ENCODE results near the gene TECPR2.
"Not testable (repeated sequence)": the region's sequence is repeated elsewhere in the genome, so short reads cannot be mapped to it uniquely, and the experiment has no call there.

TECPR2 gene

GRCh38 chr14:102333795-102334705 is 28.7 kb upstream of the TECPR2 start:
- no peak for DNase-seq

DNA sequence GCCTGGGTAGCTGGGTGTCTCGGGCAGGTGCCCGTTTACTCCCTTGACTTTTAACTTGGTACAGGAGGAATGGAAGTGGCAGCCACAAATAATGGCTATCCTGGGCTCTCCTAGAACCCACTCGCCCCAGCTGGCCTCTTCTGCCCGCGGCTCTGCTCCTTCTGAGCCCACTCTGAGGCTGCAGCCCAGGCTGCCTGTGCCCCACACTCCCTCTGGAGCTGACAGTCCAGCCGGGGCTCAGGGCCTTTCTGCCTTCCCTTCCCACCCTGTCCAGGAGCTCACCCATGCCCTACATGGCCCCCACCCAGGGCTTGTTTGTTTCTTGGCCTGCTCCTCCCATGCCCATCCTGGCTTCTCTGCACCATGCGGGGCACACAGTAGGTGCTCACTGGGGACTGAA is 27.6 kb upstream of the TECPR2 start:
- DNase-seq: no peak

DNA sequence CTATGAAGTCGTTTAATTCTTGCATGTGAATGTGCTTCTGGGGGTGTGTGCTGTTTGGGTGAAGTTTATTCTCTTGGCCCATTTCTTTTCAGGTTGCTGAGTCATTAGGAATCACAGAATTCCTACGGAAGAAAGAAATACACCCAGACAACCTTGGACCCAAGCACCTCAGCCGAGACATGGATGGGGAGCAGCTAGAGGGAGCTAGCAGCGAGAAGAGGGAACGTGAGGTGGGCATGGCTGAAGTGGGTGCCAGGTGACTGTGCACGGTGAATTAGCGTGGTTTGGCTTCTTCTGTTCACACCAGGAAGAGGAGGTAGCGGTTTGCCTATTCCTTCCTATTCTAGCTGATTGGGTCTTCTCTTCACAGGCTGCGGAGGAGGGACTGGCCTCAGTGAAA is 24.0 kb upstream of the TECPR2 start:
- no peak for DNase-seq

- DNase-seq: no peak
Measured at GRCh38 chr14:102341566-102341965, 21.2 kb upstream of the TECPR2 start.

DNA sequence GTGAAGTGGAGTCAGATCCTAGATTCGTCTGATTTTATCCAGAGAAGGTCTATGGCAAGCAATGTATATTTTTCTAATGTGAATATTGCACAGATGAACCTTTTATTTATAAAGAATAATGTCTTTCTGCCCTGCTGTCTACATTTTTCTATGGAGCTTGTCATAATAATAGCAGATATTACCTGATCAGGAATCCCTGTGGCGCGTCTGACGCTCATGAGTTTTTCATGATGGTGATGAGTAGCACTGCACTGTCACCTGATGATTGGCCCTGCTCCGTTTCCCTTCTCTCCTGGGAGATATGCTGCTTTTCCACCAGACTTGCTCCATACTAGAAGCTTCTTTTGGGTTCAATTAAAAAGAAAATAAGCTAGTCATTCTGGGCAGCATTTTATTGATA is 20.5 kb upstream of the TECPR2 start:
- no peak for DNase-seq

- DNase-seq: peak in 1 of 58 donors; percentile 61
Measured at GRCh38 chr14:102344084-102344483, 18.7 kb upstream of the TECPR2 start.

DNA sequence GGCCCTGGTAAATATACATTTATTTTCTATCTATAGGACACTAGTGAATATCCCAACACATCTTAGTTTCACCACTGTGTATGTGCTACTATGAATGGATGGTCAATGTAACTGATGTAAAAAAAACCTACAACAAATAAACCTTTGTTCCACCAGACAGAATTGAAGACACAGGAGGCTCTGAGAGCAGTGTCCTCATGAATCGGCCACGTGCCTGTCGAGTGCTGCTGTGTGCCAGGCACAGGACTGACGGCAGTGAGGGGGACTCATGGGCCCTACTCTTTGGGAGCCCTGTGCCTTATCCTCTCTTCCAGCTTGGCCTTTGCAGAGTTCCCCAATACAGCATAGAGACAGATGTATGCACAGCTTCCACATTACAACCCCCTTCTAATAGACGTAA is 18.3 kb upstream of the TECPR2 start:
- DNase-seq: peak in 52 of 58 donors; percentile 8 to 90 (median 70)

GRCh38 chr14:102345232-102345631 is 17.5 kb upstream of the TECPR2 start:
- no peak for DNase-seq

GRCh38 chr14:102346645-102347044 is 16.1 kb upstream of the TECPR2 start:
- DNase-seq: no peak

- no peak for DNase-seq
Measured at GRCh38 chr14:102348376-102348775, 14.4 kb upstream of the TECPR2 start.

DNA sequence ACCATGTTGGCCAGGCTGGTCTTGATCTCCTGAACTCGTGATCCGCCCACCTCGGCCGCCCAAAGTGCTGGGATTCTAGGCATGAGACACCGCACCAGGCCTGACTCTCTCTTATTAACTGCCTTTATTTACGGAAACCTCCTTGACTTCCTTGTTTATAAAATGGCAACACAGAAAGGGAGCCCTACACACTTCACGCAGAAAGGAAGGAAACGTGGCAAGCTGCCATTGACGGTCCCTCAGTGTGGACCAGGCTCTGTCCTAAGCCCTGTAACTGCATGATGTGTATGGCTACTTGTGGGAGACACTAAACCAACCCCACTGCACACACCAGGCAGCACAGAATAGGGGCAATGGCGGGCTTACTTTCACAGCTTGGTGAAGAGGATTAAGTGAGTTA is 11.7 kb upstream of the TECPR2 start:
- DNase-seq: no peak

DNA sequence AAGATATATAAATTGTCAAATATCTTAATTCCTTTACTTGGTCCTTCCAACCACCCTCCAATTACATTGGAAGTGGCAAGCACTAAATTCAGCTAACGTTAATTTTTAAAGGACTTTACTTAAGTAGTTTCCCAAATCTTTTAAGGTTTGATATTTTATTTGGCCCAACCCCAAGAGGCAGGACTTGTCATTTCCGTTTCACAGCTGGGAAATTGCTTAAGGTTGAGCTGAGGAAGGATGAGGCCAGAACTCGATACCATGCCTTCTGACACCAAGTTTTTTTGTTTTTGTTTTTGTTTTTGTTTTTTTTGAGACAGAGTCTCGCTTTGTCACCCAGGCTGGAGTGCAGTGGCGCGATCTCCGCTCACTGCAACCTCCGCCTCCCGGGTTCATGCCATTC is 11.1 kb upstream of the TECPR2 start:
- not testable (repeated sequence) for DNase-seq

DNA sequence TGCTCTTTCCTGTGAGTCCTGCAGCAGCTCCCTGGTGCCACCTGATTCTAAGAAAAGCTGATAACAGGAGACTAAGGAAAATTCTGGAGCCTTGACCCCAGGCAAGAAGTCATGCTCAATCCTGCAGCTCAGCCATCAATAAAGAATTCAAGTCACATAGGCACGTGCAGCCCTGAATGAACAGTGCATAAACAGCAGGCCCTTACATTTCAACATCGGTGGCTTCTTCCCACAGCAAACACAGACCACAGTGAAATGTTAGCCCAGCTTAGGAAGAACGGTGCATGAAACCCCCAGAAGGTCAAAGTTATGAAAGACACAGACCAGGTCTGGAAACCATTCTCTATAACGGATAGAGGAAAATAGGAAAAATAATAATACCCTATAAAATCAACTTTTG is 10.5 kb upstream of the TECPR2 start:
- peak in 3 of 58 donors; percentile 13 to 26 (median 23) for DNase-seq

DNA sequence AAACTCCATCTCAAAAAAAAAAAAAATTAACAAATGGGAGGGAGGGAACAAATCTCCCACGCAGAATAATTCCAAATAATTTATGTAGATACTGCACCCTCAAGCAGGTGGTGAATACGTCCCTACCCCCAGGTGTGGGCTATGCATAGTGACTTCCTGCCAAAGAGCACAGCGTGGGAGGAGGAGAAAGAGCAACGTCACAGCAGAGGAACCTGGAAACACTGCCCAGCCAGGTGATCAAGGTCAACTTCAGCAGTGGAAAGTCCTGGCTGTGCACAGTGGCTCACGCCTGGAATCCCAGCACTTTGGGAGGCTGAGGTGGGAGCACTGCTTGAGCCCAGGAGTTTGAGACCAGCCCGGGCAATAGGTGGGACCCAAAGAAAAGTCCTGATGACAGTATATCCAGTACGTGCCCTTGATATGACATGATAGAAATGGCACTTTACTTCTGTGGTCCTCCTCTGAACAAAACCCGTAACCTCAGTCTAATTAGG is 9.6 kb upstream of the TECPR2 start:
- no peak for DNase-seq

DNA sequence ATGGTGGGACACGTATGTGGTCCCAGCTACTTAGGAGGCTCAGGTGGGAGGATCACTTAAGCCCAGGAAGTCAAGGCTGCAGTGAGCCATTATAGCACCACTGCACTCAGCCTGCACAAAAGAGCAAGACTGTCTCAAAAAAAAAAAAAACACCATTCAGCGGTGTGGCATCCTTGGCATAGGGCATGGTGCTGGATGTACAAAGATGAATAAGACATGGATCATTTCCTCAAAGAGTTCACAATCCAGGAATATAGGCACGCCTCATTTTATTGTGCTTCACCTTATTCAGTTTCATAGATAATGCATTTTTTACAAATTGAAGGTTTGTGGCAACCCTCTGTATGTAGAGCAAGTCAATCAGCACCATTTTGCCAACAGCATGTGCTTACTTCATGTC is 6.5 kb upstream of the TECPR2 start:
- no peak for DNase-seq

DNA sequence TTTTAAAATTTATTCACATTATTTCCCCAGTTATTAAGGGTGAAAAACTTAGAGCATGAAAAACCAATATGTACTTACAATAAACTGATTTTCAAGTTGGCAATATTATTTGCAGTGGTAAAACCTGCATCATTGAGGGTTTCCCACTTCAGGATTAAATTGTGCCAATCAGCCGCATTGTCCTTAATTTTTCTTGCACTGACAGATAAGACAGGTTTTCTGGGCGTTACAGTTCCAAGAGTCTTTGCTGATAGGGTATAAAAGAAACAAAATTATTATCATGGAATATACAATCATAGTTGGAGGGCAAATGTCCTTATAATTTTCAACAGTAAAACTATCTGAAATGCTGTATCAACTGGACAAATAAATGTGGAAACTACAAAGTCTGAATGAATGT is 3.4 kb upstream of the TECPR2 start:
- DNase-seq: no peak

DNA sequence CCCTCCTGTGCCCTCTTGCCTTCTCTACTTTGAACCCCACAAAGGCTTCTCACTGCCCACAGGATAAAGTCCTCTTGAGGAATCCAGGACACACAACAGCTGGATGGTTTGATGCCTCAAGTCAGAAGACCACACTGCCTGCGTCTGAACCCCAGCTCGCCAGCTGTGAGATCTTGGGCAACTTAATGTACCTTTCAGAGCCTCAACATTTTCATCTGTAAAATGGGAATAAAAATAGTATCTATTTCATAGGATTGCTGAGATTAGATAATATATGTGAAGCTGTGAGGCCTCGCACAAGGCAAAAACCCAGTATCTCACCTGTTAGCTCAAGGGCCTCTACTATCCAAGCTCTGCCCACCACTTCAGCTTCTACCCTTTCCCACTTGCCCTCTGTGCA is 2.4 kb upstream of the TECPR2 start:
- no peak for DNase-seq

GRCh38 chr14:102362084-102362483 is 657 bp upstream of the TECPR2 start:
- no peak for DNase-seq

- peak in 26 of 58 donors; percentile 37 to 86 (median 63) for DNase-seq
Measured at GRCh38 chr14:102363182-102363943, 622 bp downstream of the TECPR2 start.

- peak in 1 of 58 donors; percentile 22 for DNase-seq
Measured at GRCh38 chr14:102370305-102370809, 7.6 kb downstream of the TECPR2 start.

DNA sequence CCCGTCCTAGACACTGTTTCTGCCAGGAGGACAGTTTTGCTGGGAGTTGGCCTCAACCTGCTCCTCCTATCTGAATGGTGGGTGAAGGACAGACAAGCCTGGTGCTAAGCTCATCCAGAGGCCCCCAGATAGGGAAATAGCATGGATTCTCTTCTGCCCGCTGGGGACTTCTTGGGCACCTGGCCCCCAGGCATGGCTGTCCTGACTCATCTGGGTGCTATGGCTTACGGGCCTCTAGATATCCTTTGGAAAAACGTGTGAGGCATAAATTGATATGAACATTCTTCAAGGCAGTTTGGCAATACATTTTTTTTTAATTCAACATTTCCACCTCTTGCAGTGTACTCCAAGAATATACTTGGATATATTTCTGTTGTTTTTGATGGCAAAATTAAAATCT is 8.6 kb downstream of the TECPR2 start:
- no peak for DNase-seq

- DNase-seq: no peak
Measured at GRCh38 chr14:102373110-102373509, 10.4 kb downstream of the TECPR2 start.
